HG03354 (cell line): ENCODE data around the gene ADARB2.

Experiments
- ATAC-seq: cut with Tn5 transposase; IDR thresholded peaks from one replicate; pipeline ENCODE4 v1.9.1; 2021; ENCODE audit warnings: mild to moderate bottlenecking; ENCODE audit not compliant: unreplicated experiment, poor library complexity, severe bottlenecking

ADARB2 gene

GRCh38 chr10:1217661-1218060, 519.7 kb downstream of the ADARB2 start:
- no peak for ATAC-seq

DNA sequence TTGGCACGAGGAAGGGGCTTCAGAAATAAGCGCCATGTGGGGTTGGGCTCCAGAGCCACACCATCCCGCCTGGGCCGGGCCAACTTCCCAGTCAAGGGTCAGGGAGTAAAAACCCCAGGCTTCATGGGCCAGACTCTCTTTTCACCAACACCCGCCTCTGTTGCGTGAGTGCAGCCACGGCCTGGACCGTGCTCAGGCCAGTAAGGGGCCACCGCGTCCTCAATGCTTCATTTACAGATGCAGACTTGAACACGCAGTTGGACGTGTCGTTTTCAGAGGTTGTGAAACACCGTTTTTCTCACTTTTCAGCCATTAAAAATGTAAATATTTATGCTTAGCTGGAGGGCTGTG, 520.1 kb downstream of the ADARB2 start:
- no peak for ATAC-seq

- ATAC-seq: no peak
Observed at GRCh38 chr10:1216574-1217236, 520.6 kb downstream of the ADARB2 start.

- no peak for ATAC-seq
Observed at GRCh38 chr10:1215862-1216573, 521.3 kb downstream of the ADARB2 start.

- ATAC-seq: no peak
Observed at GRCh38 chr10:1214882-1215540, 522.3 kb downstream of the ADARB2 start.

DNA sequence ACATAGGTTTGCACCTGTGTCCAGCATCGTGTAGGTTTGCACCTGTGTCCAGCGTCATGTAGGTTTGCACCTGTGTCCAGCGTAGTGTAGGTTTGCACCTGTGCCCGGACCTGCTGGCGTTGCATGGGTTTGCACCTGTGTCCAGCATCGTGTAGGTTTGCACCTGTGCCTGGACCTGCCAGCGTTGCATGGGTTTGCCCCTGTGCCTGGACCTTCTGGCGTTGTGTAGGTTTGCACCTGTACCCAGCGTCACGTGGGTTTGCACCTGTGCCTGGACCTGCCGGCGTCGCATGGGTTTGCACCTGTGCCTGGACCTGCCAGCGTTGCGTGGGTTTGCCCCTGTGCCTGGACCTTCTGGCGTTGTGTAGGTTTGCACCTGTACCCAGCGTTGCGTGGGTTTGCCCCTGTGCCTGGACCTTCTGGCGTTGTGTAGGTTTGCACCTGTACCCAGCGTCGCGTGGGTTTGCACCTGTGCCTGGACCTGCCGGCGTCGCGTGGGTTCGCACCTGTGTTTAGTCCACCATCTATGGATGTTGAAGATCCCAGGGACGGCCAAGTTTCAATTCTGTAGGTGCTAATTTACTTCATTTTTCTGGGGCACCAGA, 523.2 kb downstream of the ADARB2 start:
- ATAC-seq: no peak

- ATAC-seq: no peak
Observed at GRCh38 chr10:1213252-1214070, 523.9 kb downstream of the ADARB2 start.

- ATAC-seq: no peak
Observed at GRCh38 chr10:1212571-1213141, 524.7 kb downstream of the ADARB2 start.

DNA sequence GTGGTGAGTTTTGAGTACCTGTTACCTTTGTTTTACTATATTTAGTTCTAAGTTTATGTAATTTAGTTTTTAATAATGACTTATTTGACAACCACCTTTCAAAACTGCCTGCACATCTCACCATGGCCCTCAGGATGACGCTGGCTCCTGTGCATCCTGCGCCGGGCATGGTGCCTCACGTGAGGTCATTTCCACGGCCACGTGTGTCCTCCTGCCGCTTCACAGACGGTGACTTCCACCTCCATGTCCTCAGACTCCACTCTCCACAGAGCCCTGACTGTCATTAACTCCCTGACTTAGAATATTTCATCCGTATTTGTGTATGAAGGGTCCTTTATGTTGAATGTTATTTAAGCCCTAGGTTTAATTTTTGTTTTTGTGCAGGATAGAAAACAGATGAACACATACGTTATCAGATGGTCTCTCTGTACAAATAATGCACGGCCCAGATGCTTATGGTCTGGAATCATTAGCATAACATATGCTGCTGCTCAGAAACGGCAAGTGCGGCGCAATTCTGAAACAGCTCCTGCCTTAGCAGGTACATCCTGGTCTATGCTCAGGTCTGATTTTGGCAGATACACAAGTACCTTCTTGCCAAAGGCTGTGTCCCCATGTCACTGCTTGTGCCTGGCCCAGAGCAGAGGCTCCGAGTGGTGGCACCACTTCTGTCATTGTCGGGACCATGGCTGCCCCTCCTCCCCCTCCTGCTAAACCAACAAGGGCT, 525.3 kb downstream of the ADARB2 start:
- ATAC-seq: no peak

DNA sequence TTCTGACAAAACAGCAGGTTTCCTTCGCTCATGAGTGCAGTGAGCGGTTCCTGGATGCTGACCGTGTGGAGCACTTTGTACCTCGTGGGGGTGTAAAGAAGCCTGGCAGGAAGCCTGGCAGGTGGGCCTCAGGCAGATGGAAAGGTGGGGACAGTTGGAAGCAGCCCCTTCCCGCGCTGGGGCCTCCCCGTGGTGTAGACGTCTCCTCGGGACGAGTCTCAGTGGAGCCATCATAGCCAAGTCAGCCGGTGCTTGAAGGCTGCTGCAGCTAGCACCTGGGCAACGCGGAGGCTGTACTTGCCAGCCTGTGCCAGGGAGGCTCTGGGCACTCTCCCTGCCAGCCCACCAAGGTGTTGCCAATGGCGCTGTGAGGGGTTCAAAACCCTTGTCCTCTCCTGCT, 526.7 kb downstream of the ADARB2 start:
- no peak for ATAC-seq

GRCh38 chr10:1209355-1209979, 527.9 kb downstream of the ADARB2 start:
- no peak for ATAC-seq

DNA sequence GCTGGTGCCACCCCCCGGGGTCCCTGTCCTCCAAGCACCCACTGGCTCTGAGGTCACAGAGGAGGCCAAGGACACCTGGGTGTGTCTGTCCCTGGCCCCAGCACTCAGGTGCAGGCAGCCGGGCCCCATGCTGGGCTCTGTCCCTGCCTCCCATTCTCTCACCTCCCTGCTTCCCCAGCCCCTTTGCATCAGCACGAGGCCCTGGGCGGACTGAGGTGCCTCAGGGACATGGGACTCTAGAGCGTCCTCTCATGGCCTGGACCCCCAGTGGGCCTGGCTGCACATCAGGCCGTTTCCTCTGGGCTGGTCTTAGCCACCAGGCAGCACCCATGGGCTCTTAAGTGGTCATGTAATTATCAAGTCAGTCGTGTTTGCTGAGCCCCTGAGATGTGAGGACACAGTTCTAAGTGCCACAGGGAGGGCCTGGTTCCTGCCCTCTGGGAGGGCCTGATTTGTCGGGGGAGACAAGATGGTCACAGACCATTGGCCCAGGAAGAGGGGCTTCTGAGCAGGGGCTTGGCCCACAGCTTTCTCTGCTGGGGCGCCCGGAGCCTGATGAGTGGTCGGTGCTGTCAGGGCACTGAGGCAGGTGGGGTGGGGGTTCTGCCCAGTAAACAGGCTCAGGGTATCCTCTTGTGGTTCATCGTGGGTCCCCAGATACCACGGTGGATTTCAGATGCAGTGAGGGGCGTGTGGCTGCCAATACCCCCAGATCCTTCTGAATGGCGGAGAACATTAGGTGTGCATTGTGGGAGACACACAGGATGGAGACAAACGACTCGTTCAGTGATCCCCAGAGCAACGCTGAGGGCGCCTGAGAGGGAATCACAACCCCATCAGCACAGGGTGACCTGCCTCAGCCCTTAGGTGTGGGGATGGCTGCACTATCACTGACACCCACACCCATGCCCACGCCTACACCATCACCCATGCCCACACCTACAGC, 528.7 kb downstream of the ADARB2 start:
- ATAC-seq: no peak

DNA sequence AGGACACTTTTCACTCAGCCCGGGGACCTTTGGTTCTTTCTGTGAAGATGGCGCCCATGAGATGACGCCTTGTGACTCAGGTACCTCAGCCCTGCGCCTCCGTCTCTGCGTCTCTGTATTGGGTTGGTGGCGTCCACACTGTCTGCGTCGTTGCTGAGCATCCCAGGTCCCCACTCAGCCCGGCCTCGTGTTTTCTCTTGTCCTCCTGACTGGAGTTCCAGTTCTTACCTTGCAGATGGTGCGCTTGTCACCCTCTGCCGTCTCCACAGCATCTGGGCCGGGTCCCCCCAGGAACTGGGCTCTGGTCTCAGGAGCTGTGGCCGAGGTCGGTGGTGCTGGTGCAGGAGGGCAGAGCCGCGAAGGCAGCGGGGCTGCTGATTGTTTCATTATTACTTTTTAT, 530.7 kb downstream of the ADARB2 start:
- no peak for ATAC-seq

- ATAC-seq: no peak
Observed at GRCh38 chr10:1206101-1206500, 531.2 kb downstream of the ADARB2 start.

DNA sequence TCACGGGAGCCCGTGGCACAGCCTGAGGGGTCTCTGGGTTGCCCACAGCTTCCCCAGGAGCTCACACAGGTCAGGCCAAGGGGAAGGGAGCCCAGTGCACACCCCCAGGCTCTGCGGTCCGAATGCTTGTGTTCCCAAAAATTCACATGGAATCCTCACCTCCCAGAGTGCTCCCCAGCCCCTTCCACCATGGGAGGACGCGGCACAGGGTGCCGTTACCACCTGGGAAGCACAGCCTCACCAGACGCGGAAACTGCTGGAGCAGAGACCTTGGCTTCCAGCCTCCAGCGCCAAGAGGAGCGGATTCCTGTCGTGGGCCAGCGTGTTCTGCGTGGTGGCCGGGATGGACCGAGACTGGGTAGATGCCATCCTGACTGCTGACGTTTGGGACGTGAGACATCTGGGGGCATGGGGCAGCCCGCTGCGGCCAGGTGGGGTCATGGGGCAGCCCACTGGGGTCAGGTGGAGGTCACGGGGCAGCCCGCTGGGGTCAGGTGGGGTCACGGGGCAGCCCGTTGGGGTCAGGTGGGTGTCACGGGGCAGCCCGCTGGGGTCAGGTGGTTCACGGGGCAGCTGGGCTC, 531.8 kb downstream of the ADARB2 start:
- ATAC-seq: no peak

GRCh38 chr10:1204434-1205326, 532.6 kb downstream of the ADARB2 start:
- ATAC-seq: no peak
